HG03025 (cell line): Measurements from ENCODE around the gene NRM.
"Not testable (repeated sequence)": the region's sequence is repeated elsewhere in the genome, so short reads cannot be mapped to it uniquely, and the experiment has no call there.

Experiments
- ATAC-seq: cut with Tn5 transposase; IDR thresholded peaks from one replicate; pipeline ENCODE4 v1.9.1; 2021; ENCODE audit warnings: mild to moderate bottlenecking, moderate library complexity; ENCODE audit not compliant: unreplicated experiment, low FRiP score

Gene NRM

GRCh38 chr6:30720738-30721197 lies 30.0 kb upstream of the NRM start:
- ATAC-seq = no peak

GRCh38 chr6:30719791-30720737 lies 29.3 kb upstream of the NRM start, which contains the start of gene TUBB:
Gene TUBB (plus strand): TSS chr6:30720352. CDS start chr6:30720507, 155 bp downstream.
- ATAC-seq = no peak

GRCh38 chr6:30719356-30719755 lies 28.6 kb upstream of the NRM start:
- no peak for ATAC-seq

GRCh38 chr6:30717845-30718720 lies 27.3 kb upstream of the NRM start:
- ATAC-seq = not testable (repeated sequence)

- peak; percentile 70 for ATAC-seq
Observed at GRCh38 chr6:30717129-30717844, 26.5 kb upstream of the NRM start, which contains the start of gene MDC1. Gene MDC1 (minus strand): TSS chr6:30717281. CDS start chr6:30715175, 2,106 bp downstream.

- no peak for ATAC-seq
Observed at GRCh38 chr6:30716879-30717128, 26.0 kb upstream of the NRM start.

GRCh38 chr6:30714263-30714662 lies 23.5 kb upstream of the NRM start:
- ATAC-seq = no peak

- no peak for ATAC-seq
Observed at GRCh38 chr6:30712441-30712945, 21.7 kb upstream of the NRM start.

GRCh38 chr6:30711758-30712380 lies 21.1 kb upstream of the NRM start:
- no peak for ATAC-seq

GRCh38 chr6:30709101-30709868 lies 18.5 kb upstream of the NRM start:
- ATAC-seq = no peak

GRCh38 chr6:30707281-30707850 lies 16.6 kb upstream of the NRM start:
- no peak for ATAC-seq

GRCh38 chr6:30705620-30706019 lies 14.8 kb upstream of the NRM start:
- no peak for ATAC-seq

GRCh38 chr6:30703821-30704220 lies 13.0 kb upstream of the NRM start:
- ATAC-seq = no peak

- no peak for ATAC-seq
Observed at GRCh38 chr6:30703011-30703410, 12.2 kb upstream of the NRM start.

GRCh38 chr6:30700340-30700739 lies 9.6 kb upstream of the NRM start:
- no peak for ATAC-seq

- ATAC-seq = no peak
Observed at GRCh38 chr6:30696432-30696831, 5.6 kb upstream of the NRM start.

- ATAC-seq = no peak
Observed at GRCh38 chr6:30691208-30691847, 544 bp upstream of the NRM start.

GRCh38 chr6:30689985-30690384 lies 799 bp downstream of the NRM start:
- no peak for ATAC-seq
